SK-N-SH (cell line): ENCODE results near the gene HAGHL. TPM values are rescaled to one million over a fixed set of nuclear protein-coding genes. Genes with fewer than 3 reads are reported as not detected.

Experiments used
- CTCF ChIA-PET: fragments of 300-600, 350-600 bp; formaldehyde crosslinking; extraction: SDS; loops from one replicate; lab custom pipeline; 2021; lab: Yijun Ruan, JAX
- POLR2A ChIA-PET: fragments of 350-600 bp; sonication (Branson Sonifier 250); formaldehyde crosslinking; extraction: SDS; loops from one replicate; lab custom pipeline; 2020; ENCODE audit warnings: antibody characterized with exemption, inconsistent platforms; lab: Yijun Ruan, JAX
- DNase-seq: peaks from one replicate; pipeline ENCODE4 v3.0.0; 2012
- H2AFZ ChIP-seq: fragments of 200-600 bp; sonication (generic); 2 replicates; pipeline ENCODE4 v1.8.1; 2016; ENCODE audit warnings: antibody characterized with exemption, mild to moderate bottlenecking, low read depth
- H3F3A ChIP-seq: fragments of 200-600 bp; sonication (generic); replicated peaks from 2 replicates; pipeline ENCODE3; 2016; ENCODE audit warnings: antibody characterized with exemption, mild to moderate bottlenecking; ENCODE audit not compliant: insufficient read depth
- H3K27ac ChIP-seq, 2 experiments: fragments of 200-500 bp in 1 of 2; fragments of 200-600 bp in 1 of 2; sonication (Bioruptor generic) in 1 of 2; sonication (generic), shearing (Covaris generic) in 1 of 2; 2 replicates each; pipeline versions ENCODE4 v1.5.1 to v1.6.1; 2014 to 2016; ENCODE audit warnings: low read depth in 2 of 2, inconsistent platforms in 1 of 2, low read length in 1 of 2, mild to moderate bottlenecking in 1 of 2, mixed read lengths in 1 of 2
- H3K27me3 ChIP-seq: fragments of 200-600 bp; sonication (generic), shearing (Covaris generic); 2 replicates; pipeline ENCODE4 v1.6.1; 2016; ENCODE audit warnings: mixed run types; ENCODE audit not compliant: insufficient read depth
- H3K36me3 ChIP-seq, 2 experiments: fragments of 200-500 bp in 1 of 2; fragments of 200-600 bp in 1 of 2; sonication (Bioruptor generic) in 1 of 2; sonication (generic) in 1 of 2; replicated peaks in 1 of 2; 2 replicates each; pipeline versions ENCODE3 to v1.5.1; 2014 to 2016; ENCODE audit warnings: low read length in 1 of 2, mild to moderate bottlenecking in 1 of 2; ENCODE audit not compliant: insufficient read depth in 2 of 2, control insufficient read depth in 1 of 2
- H3K4me1 ChIP-seq, 2 experiments: fragments of 200-500 bp in 1 of 2; fragments of 200-600 bp in 1 of 2; sonication (Bioruptor generic) in 1 of 2; sonication (generic), shearing (Covaris generic) in 1 of 2; 2 replicates each; pipeline versions ENCODE4 v1.5.1 to v1.6.1; 2014 to 2016; ENCODE audit warnings: low read depth in 1 of 2, low read length in 1 of 2, mixed run types in 1 of 2; ENCODE audit not compliant: insufficient read depth in 2 of 2, control insufficient read depth in 1 of 2
- H3K4me2 ChIP-seq: fragments of 200-600 bp; sonication (generic), shearing (Covaris generic); 2 replicates; pipeline ENCODE4 v1.6.1; 2017; ENCODE audit warnings: mixed run types
- H3K4me3 ChIP-seq, 2 experiments: fragments of 200-500 bp in 1 of 2; fragments of 200-600 bp in 1 of 2; sonication (Bioruptor generic) in 1 of 2; sonication (generic), shearing (Covaris generic) in 1 of 2; 2 replicates each; pipeline versions ENCODE4 v1.5.1 to v1.8.1; 2014 to 2016; ENCODE audit warnings: low read depth in 2 of 2, inconsistent platforms in 1 of 2, low read length in 1 of 2, mild to moderate bottlenecking in 1 of 2, mixed read lengths in 1 of 2, moderate library complexity in 1 of 2
- H3K79me2 ChIP-seq: fragments of 200-600 bp; sonication (generic); 2 replicates; pipeline ENCODE4 v1.8.1; 2017; ENCODE audit warnings: mild to moderate bottlenecking; ENCODE audit not compliant: insufficient read depth
- H3K9ac ChIP-seq: fragments of 200-600 bp; sonication (generic); 2 replicates; pipeline ENCODE4 v1.6.1; 2017; ENCODE audit warnings: mixed run types
- H3K9me2 ChIP-seq: fragments of 200-600 bp; sonication (generic); 2 replicates; pipeline ENCODE4 v1.6.1; 2017; ENCODE audit warnings: mixed run types
- H3K9me3 ChIP-seq: fragments of 200-600 bp; sonication (generic); 2 replicates; pipeline ENCODE4 v1.6.1; 2017; ENCODE audit warnings: mixed run types, mild to moderate bottlenecking, moderate library complexity
- H4K20me1 ChIP-seq: fragments of 200-600 bp; sonication (generic); 2 replicates; pipeline ENCODE4 v1.6.1; 2017; ENCODE audit warnings: mild to moderate bottlenecking, mixed run types; ENCODE audit not compliant: insufficient read depth
- CTCF ChIP-seq: fragments of 200-600 bp; sonication (generic); IDR thresholded peaks from 2 replicates; pipeline ENCODE4 v1.6.1; 2017; ENCODE audit warnings: antibody characterized with exemption, mild to moderate bottlenecking, moderate library complexity
- ELF1 ChIP-seq: IDR thresholded peaks from 2 replicates; pipeline ENCODE4 v1.4.0; 2012
- EP300 ChIP-seq, 2 experiments: IDR thresholded peaks; 2 replicates each; pipeline versions ENCODE4 v1.4.0 to v1.6.1; 2012; ENCODE audit warnings: borderline replicate concordance in 1 of 2, low read depth in 1 of 2, low read length in 1 of 2
- FOXM1 ChIP-seq: IDR thresholded peaks from 2 replicates; pipeline ENCODE4 v1.4.0; 2012; ENCODE audit warnings: low read depth, mild to moderate bottlenecking
- GATA2 ChIP-seq: sonication (generic); formaldehyde crosslinking; IDR thresholded peaks from 2 replicates; pipeline ENCODE4 v1.5.0; 2020; ENCODE audit warnings: mild to moderate bottlenecking, missing genetic modification reagents
- JUND ChIP-seq: IDR thresholded peaks from 2 replicates; pipeline ENCODE4 v1.4.0; 2012
- MEF2A ChIP-seq: IDR thresholded peaks from 2 replicates; pipeline ENCODE4 v1.4.0; 2012; ENCODE audit warnings: low read depth, borderline replicate concordance
- NFIC ChIP-seq: IDR thresholded peaks from 2 replicates; pipeline ENCODE4 v1.4.0; 2012; ENCODE audit warnings: borderline replicate concordance
- NRF1 ChIP-seq: IDR thresholded peaks from 2 replicates; pipeline ENCODE4 v1.6.1; 2012; ENCODE audit warnings: low read depth, mild to moderate bottlenecking, low read length
- POLR2AphosphoS5 ChIP-seq: IDR thresholded peaks from 2 replicates; pipeline ENCODE4 v1.6.1; 2012; ENCODE audit warnings: low read depth, low read length
- SMC3 ChIP-seq: IDR thresholded peaks from 2 replicates; pipeline ENCODE4 v1.6.1; 2012; ENCODE audit warnings: low read depth, low read length, improper control_type of control experiment
- TAF1 ChIP-seq: IDR thresholded peaks from 2 replicates; pipeline ENCODE4 v1.6.1; 2012; ENCODE audit warnings: low read depth, mild to moderate bottlenecking, low read length, moderate library complexity, borderline replicate concordance
- TCF12 ChIP-seq: IDR thresholded peaks from 2 replicates; pipeline ENCODE4 v1.4.0; 2012
- WGBS: methylation state at CpG from one replicate; pipeline ENCODE4 v1.1.6; 2017; ENCODE audit warnings: low lambda C conversion rate; 5-methylcytosine and 5-hydroxymethylcytosine counted together
- polyA plus RNA-seq, 3 experiments: library from polyadenylated mRNA; depleted of rRNA; stranded (reverse); fragments of >200 nt; gene quantifications; 2 replicates each; pipeline ENCODE4 v1.2.3, GENCODE V29; 2012
- TF ChIP-seq, protein P1 (sequence below): fragments of 150-350 bp; IDR thresholded peaks from 2 replicates; pipeline ENCODE4 v1.6.1; 2016; ENCODE audit warnings: mild to moderate bottlenecking, low read depth, low read length
- TF ChIP-seq, protein P2 (sequence below): IDR thresholded peaks from 2 replicates; pipeline ENCODE4 v1.4.0; 2012; ENCODE audit warnings: low read depth
- TF ChIP-seq, protein P3 (sequence below): IDR thresholded peaks from 2 replicates; pipeline ENCODE4 v1.6.1; 2012; ENCODE audit warnings: mild to moderate bottlenecking, low read depth, low read length, moderate library complexity
- TF ChIP-seq, protein P4 (sequence below): IDR thresholded peaks from 2 replicates; pipeline ENCODE4; 2012
- TF ChIP-seq, protein P5 (sequence below): fragments of 150-350 bp; IDR thresholded peaks from 2 replicates; pipeline ENCODE4 v1.6.1; 2017; ENCODE audit warnings: antibody characterized with exemption, low read length, low read depth, borderline replicate concordance

The HAGHL gene
- polyA plus RNA-seq, 1 of the 3 experiments (the other 2 are of a cell fraction) = 65.5 TPM

DNA sequence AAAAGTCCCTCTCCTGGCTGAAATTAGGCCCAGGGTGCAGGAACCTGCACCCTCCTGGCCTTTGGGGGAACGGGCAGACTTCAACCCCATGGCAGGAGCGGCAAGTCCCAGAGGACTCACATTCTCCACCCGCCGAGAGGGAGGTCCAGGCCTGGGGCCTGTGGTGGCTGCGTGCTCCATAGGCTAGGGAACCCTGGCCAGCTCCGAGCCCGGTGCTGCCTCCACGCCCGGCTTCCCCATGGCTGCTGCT lies 793 bp upstream of the HAGHL start:
- Histone ChIP-seq H3K36me3 (peaks cover 0 to 2% of the 10 kb centered on the region in 2 experiments), H3K4me1 (peaks cover 4 to 28% of the 10 kb centered on the region in 2 experiments; a peak in 2 of 4 replicates), H3F3A (peaks cover 17% of the 10 kb centered on the region), H3K27me3 (no peaks in the 10 kb centered on the region), H3K9ac (no peak overlapping the region), H3K4me2 (peak overlapping the region; percentile 99; the same call in 1 of the 2 replicates), H3K27ac (no peak overlapping the region; a peak in 1 of 4 replicates), H3K79me2 (no peaks in the 10 kb centered on the region; the same call in 1 of the 2 replicates), H3K4me3 (no peak overlapping the region), H2AFZ (no peak overlapping the region), H4K20me1 (0 out of 2 replicates have a peak, but pooled peaks cover 14% of the 10 kb centered on the region), H3K9me2 (no peaks in the 10 kb centered on the region), H3K9me3 (no peaks in the 10 kb centered on the region)
- DNase-seq = no peak
- ChIA-PET CTCF (interaction anchor here (0.9 to 20.3 kb wide), 6 partner anchors 13 to 60 kb away, joined by 3 to 358 read pairs (median 4); partner anchors contain the start of genes ANTKMT, CIAO3, FBXL16 and METRN), POLR2A (interaction anchor here (1.3 to 2.6 kb wide), 2 partner anchors 10 to 19 kb away, joined by 3 to 13 read pairs; partner anchors contain the start of gene METRN)
- TF ChIP-seq POLR2AphosphoS5 (no peak), FOXM1 (no peak), ELF1 (no peak), TAF1 (no peak), JUND (no peak), NFIC (no peak), SMC3 (no peak), TCF12 (no peak), GATA2 (no peak), NRF1 (no peak), CTCF (no peak), EP300 (IDR thresholded peaks at IDR 0.05; ENCODE audit: borderline replicate concordance in 1 of 2, low read depth in 1 of 2, low read length in 1 of 2) (no peak), MEF2A (no peak)
- TF ChIP-seq, protein P1, sequence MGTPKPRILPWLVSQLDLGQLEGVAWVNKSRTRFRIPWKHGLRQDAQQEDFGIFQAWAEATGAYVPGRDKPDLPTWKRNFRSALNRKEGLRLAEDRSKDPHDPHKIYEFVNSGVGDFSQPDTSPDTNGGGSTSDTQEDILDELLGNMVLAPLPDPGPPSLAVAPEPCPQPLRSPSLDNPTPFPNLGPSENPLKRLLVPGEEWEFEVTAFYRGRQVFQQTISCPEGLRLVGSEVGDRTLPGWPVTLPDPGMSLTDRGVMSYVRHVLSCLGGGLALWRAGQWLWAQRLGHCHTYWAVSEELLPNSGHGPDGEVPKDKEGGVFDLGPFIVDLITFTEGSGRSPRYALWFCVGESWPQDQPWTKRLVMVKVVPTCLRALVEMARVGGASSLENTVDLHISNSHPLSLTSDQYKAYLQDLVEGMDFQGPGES = no peak
- TF ChIP-seq, protein P2, sequence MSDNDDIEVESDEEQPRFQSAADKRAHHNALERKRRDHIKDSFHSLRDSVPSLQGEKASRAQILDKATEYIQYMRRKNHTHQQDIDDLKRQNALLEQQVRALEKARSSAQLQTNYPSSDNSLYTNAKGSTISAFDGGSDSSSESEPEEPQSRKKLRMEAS = no peak
- TF ChIP-seq, protein P3, sequence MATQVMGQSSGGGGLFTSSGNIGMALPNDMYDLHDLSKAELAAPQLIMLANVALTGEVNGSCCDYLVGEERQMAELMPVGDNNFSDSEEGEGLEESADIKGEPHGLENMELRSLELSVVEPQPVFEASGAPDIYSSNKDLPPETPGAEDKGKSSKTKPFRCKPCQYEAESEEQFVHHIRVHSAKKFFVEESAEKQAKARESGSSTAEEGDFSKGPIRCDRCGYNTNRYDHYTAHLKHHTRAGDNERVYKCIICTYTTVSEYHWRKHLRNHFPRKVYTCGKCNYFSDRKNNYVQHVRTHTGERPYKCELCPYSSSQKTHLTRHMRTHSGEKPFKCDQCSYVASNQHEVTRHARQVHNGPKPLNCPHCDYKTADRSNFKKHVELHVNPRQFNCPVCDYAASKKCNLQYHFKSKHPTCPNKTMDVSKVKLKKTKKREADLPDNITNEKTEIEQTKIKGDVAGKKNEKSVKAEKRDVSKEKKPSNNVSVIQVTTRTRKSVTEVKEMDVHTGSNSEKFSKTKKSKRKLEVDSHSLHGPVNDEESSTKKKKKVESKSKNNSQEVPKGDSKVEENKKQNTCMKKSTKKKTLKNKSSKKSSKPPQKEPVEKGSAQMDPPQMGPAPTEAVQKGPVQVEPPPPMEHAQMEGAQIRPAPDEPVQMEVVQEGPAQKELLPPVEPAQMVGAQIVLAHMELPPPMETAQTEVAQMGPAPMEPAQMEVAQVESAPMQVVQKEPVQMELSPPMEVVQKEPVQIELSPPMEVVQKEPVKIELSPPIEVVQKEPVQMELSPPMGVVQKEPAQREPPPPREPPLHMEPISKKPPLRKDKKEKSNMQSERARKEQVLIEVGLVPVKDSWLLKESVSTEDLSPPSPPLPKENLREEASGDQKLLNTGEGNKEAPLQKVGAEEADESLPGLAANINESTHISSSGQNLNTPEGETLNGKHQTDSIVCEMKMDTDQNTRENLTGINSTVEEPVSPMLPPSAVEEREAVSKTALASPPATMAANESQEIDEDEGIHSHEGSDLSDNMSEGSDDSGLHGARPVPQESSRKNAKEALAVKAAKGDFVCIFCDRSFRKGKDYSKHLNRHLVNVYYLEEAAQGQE = no peak
- TF ChIP-seq, protein P4, sequence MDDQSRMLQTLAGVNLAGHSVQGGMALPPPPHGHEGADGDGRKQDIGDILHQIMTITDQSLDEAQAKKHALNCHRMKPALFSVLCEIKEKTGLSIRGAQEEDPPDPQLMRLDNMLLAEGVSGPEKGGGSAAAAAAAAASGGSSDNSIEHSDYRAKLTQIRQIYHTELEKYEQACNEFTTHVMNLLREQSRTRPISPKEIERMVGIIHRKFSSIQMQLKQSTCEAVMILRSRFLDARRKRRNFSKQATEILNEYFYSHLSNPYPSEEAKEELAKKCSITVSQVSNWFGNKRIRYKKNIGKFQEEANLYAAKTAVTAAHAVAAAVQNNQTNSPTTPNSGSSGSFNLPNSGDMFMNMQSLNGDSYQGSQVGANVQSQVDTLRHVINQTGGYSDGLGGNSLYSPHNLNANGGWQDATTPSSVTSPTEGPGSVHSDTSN = no peak
- TF ChIP-seq, protein P5, sequence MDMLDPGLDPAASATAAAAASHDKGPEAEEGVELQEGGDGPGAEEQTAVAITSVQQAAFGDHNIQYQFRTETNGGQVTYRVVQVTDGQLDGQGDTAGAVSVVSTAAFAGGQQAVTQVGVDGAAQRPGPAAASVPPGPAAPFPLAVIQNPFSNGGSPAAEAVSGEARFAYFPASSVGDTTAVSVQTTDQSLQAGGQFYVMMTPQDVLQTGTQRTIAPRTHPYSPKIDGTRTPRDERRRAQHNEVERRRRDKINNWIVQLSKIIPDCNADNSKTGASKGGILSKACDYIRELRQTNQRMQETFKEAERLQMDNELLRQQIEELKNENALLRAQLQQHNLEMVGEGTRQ = no peak
- no CpG with 5 or more reads among the region's 9 CpGs for WGBS
